ENCODE results near the gene SERPINC1. TPM values are rescaled to one million over a fixed set of nuclear protein-coding genes. Genes with fewer than 3 reads are reported as not detected.

The SERPINC1 gene
- total RNA-seq, 6 experiments from 2014 or later: 1,325 to 2,875 (median 2,199) TPM

GRCh38 chr1:173913111-173913510 is 4.0 kb downstream of the SERPINC1 start:
- Histone ChIP-seq H3K9me3 (no peaks in the 10 kb centered on the region), H3K36me3 (peaks cover 0 to 64% (median 25%) of the 10 kb centered on the region in 4 donors), H3K27me3 (no peaks in the 10 kb centered on the region), H3K4me1 (peaks cover 0 to 34% (median 9%) of the 10 kb centered on the region in 4 donors), H3K27ac (no peak overlapping the region), H3K4me3 (peak overlapping the region in 2 of 3 donors; percentile 84 to 88)
- ATAC-seq: no peak
- intact Hi-C loops (cut with DNase I): no loop called here
- TF ChIP-seq, protein P1, sequence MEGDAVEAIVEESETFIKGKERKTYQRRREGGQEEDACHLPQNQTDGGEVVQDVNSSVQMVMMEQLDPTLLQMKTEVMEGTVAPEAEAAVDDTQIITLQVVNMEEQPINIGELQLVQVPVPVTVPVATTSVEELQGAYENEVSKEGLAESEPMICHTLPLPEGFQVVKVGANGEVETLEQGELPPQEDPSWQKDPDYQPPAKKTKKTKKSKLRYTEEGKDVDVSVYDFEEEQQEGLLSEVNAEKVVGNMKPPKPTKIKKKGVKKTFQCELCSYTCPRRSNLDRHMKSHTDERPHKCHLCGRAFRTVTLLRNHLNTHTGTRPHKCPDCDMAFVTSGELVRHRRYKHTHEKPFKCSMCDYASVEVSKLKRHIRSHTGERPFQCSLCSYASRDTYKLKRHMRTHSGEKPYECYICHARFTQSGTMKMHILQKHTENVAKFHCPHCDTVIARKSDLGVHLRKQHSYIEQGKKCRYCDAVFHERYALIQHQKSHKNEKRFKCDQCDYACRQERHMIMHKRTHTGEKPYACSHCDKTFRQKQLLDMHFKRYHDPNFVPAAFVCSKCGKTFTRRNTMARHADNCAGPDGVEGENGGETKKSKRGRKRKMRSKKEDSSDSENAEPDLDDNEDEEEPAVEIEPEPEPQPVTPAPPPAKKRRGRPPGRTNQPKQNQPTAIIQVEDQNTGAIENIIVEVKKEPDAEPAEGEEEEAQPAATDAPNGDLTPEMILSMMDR (IDR thresholded peaks at IDR 0.05): no peak
- TF ChIP-seq POLR2A (IDR thresholded peaks at IDR 0.05): no peak
- DNase-seq: no peak
- WGBS (ENCODE audit: insufficient coverage, low coverage, low lambda C conversion rate, missing lambda C conversion rate): 64% methylated on average over 3 of the region's 3 CpGs

GRCh38 chr1:173903827-173904531 is 13.1 kb downstream of the SERPINC1 start:
- Histone ChIP-seq H3K27ac (no peak overlapping the region), H3K4me3 (no peak overlapping the region), H3K9me3 (no peaks in the 10 kb centered on the region), H3K36me3 (peaks cover 0 to 77% (median 47%) of the 10 kb centered on the region in 4 donors), H3K4me1 (no peaks in the 10 kb centered on the region), H3K27me3 (no peaks in the 10 kb centered on the region)
- TF ChIP-seq, protein P1 (IDR thresholded peaks at IDR 0.05): no peak
- no peak for TF ChIP-seq POLR2A (IDR thresholded peaks at IDR 0.05)
- no peak for ATAC-seq
- DNase-seq: no peak
- WGBS (ENCODE audit: insufficient coverage, low coverage, low lambda C conversion rate, missing lambda C conversion rate): 74% methylated on average over 6 of the region's 6 CpGs
- intact Hi-C loops (cut with DNase I): no loop called here

- no peak overlapping the region for H3K4me3 ChIP-seq
- no peak overlapping the region for H3K27ac ChIP-seq
- intact Hi-C loops (cut with DNase I): no loop called here
- TF ChIP-seq, protein P1 (IDR thresholded peaks at IDR 0.05): no peak
- TF ChIP-seq POLR2A (IDR thresholded peaks at IDR 0.05): no peak
- no peaks in the 10 kb centered on the region for H3K27me3 ChIP-seq
- peaks cover 0 to 50% (median 30%) of the 10 kb centered on the region in 4 donors for H3K36me3 ChIP-seq
- WGBS (ENCODE audit: insufficient coverage, low coverage, low lambda C conversion rate, missing lambda C conversion rate): 57% methylated on average over 3 of the region's 3 CpGs
- ATAC-seq (no peak), DNase-seq (no peak)
- no peaks in the 10 kb centered on the region for H3K4me1 ChIP-seq
- no peaks in the 10 kb centered on the region for H3K9me3 ChIP-seq
Observed at GRCh38 chr1:173900992-173901391, 16.1 kb downstream of the SERPINC1 start.

DNA sequence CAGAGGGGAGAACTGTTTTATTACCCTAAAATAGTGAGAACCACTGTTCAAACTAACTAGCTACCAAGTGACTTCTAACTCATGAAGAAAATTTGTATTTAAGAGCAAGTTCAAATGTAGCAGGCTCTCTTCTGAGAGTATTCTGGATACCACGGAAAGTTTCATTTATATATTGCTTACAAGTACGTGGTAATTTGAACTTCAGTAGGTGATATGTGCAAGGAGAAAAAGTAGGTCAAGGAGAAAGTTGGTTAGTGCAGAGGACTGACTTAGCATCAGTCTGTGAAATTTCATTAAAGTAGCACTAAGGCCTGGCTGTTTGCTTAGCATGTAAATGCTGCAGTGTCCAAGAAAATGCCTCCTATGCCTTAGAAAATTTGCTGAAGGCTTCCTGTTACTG is 16.7 kb downstream of the SERPINC1 start:
- DNase-seq: no peak
- Histone ChIP-seq H3K27me3 (no peaks in the 10 kb centered on the region), H3K36me3 (peaks cover 0 to 44% (median 28%) of the 10 kb centered on the region in 4 donors), H3K9me3 (no peaks in the 10 kb centered on the region), H3K4me3 (no peak overlapping the region), H3K27ac (no peak overlapping the region), H3K4me1 (no peaks in the 10 kb centered on the region)
- intact Hi-C loops (cut with DNase I): no loop called here
- ATAC-seq: no peak
- TF ChIP-seq POLR2A (IDR thresholded peaks at IDR 0.05): no peak
- TF ChIP-seq, protein P1 (IDR thresholded peaks at IDR 0.05): no peak
- WGBS (ENCODE audit: insufficient coverage, low coverage, low lambda C conversion rate, missing lambda C conversion rate): 77% methylated on average over 2 of the region's 2 CpGs
